Glomerular endothelial cell (primary cell): ENCODE data around the gene POU2AF3. TPM values are rescaled to one million over a fixed set of nuclear protein-coding genes. Genes with fewer than 3 reads are reported as not detected.

ENCODE experiments used
- DNase-seq: peaks from one replicate; pipeline ENCODE4 v3.0.0-alpha.2; 2011; ENCODE audit warnings: low read depth, low spot score; ENCODE audit errors: extremely low read depth
- total RNA-seq: library from RNA; depleted of rRNA; stranded (reverse); fragments of >200 nt; gene quantifications from 2 replicates; pipeline ENCODE4 v1.2.3, GENCODE V29; 2015

POU2AF3 gene
- total RNA-seq, 1 donor from 2014 or later, result not detected

GRCh38 chr11:111326824-111327223, 28.5 kb downstream of the POU2AF3 start:
- DNase-seq, result no peak

DNA sequence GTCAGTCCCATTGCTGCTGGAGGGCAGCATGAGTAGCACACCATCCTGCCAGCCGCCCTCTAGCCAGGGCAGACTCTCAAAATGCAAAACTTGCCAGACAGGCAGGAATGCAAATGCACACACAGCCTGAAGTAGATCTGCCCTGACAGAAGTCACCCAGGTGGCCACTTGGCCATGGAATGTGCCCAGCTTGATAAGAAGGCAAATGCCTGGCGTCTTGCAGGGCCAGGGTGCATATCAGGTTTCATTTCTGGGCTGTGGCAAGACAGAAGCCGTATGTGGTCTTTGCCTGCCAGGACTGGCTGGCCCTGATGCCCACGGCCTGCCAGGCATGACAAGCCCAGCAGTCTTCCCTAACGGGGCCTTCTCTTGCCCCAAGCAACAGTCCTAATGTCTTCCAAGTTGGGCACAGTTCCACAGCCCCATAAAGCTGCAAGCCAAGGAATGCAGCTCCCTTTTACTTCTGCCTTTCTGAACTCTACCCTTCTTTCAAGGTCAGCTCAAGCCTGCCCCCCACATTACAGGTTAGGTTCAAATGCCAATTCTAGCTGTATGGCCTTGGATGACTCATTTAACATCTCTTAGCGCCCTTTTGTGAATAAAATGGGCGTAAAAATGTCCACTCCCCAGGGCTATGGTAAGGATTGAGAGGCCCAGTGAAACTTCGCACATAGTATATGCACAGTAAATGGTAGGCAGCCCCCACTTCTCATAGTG, 29.7 kb downstream of the POU2AF3 start:
- DNase-seq, result no peak

- no peak for DNase-seq
Observed at GRCh38 chr11:111329306-111330204, 31.2 kb downstream of the POU2AF3 start.

DNA sequence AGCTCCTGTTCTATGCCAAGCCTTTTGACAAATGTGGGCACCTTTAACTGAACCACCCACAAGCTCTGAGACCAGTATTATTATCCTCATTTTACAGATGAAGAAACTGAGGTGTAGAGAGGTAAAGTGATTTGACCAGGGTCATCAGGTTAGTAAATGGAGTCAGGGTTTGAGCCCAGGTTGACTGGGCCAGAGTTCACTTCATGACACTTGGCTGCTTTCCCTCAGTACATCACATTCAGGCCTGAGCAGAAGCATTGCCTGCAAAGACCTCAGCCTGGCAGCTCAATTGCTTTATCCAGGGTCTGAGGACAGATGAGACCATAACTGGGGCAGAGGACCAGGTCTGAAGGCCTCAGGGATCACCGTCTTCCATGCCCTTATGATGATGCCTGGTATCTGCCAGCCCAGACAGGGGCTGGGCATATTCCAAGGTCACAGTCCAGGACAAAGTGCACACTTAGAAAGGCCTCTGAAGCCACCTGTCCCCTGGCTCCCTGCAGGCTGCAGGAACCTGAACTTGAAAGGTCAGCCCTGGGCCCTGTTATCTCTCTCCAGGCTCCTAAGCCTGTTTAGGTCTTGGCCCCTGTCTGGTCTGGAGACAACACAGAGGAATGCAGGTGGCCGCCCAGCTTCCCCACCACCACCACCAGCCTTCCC, 32.0 kb downstream of the POU2AF3 start:
- no peak for DNase-seq

GRCh38 chr11:111331711-111332479, 33.5 kb downstream of the POU2AF3 start:
- DNase-seq, result no peak

GRCh38 chr11:111334532-111335502, 36.5 kb downstream of the POU2AF3 start:
- no peak for DNase-seq

DNA sequence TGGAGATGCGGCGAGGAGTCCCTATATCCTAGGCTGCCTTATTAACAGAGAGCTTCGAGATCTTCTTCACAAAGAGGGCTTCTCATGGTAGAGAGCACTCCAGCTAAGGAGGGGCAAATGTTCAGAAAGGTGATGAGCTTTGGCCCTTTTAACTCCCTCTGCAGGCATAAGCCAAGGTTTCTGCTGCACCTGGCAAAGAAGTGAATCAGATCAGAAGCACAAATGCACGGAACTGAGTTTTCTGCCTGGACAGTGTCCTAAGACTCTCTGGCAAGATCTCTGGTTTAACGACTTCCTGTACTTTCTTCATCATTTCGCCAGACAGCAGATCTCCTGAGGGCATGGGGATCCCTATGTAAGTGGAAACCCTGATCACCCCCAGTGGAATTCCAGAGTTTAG, 37.2 kb downstream of the POU2AF3 start:
- DNase-seq, result no peak

DNA sequence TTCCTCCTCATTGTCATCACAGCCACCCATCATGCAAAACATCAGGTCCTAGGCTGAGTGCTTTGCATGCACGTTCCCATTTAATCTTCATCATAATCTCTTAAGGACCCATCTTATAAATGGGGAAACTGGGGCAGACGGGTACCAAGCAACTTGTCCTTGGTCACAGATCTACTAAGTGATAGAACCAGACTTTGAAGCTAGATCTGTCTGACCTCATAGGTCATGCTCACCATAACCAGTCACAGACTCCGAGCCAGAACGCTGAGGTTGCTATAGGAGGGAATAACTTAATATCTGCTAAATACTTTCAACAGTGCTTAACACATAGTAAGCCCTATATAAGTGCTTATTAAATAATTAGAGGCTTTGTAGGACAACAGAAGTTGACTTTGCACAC, 37.7 kb downstream of the POU2AF3 start:
- no peak for DNase-seq

GRCh38 chr11:111336582-111337256, 38.4 kb downstream of the POU2AF3 start:
- no peak for DNase-seq

GRCh38 chr11:111339758-111340388, 41.5 kb downstream of the POU2AF3 start:
- no peak for DNase-seq

DNA sequence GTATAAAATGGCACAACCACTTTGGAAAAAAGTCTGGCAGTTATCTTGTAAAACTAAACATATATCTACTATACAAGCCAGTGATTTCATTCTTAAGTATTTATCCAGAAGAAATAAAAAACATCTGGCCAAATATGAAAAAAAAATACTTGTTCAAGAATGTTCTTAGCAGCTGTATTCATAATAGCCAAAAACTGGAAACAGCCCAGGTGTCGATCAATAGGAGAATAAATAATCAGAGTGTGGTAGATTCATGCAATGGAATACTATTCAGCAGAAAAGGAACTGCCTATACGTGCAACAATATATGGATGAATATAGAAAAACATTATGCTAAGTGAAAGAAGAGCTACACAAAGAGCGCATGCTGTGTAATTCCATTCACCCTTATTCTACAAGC, 44.0 kb downstream of the POU2AF3 start:
- no peak for DNase-seq

GRCh38 chr11:111344032-111344431, 45.7 kb downstream of the POU2AF3 start:
- DNase-seq, result no peak

- DNase-seq, result no peak
Observed at GRCh38 chr11:111347002-111347722, 48.8 kb downstream of the POU2AF3 start.

DNA sequence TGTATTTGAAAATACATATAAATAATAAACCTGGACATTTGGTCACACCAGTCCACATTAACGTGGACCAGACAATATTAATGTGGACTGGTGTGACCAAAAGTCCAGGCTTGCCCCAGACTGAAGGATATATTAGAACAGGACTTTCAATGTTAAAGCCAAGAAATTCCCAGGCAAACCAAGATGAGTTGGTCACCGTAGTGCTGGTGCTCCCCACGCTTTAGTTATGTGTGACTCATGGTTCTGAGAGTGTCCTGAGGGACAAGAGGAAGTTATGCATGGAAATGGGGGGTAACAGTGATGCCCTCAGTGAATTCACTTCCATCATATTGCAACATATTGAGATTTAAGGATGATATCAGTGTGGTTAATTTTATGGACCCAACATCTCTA, 49.4 kb downstream of the POU2AF3 start:
- DNase-seq, result no peak

DNA sequence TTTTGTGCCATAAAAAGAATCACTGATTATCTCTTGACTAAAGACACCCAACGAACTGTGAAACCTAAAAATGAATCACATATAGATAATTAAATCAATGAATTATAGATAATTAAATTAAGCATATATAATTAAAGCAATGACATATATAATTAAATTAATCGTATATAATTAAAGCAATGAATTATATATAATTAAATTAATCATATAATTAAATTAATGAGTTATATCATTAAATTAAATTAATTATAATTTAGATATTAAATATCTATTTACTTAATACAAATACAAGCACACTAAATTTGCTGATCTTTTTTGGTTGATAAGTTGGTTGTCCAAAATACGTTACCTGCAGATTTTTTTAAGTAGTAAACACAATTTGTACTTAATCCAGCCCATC, 49.8 kb downstream of the POU2AF3 start:
- no peak for DNase-seq

- no peak for DNase-seq
Observed at GRCh38 chr11:111349191-111349695, 50.9 kb downstream of the POU2AF3 start.

- no peak for DNase-seq
Observed at GRCh38 chr11:111350811-111351210, 52.5 kb downstream of the POU2AF3 start.
